H1 (cell line): ENCODE measurements around the gene MORN4. TPM values are rescaled to one million over a fixed set of nuclear protein-coding genes. Genes with fewer than 3 reads are reported as not detected.

ENCODE experiments used
- CBX5 ChIP-seq: fragments of 300-800, 300-1000 bp; sonication (generic); IDR thresholded peaks from 2 replicates; pipeline ENCODE4 v1.7.1; 2016; ENCODE audit warnings: antibody characterized with exemption, low read length, low read depth
- CHD1 ChIP-seq: IDR thresholded peaks from 2 replicates; pipeline ENCODE4 v1.6.1; 2012; ENCODE audit warnings: low read depth, low read length, improper control_type of control experiment
- CHD2 ChIP-seq: IDR thresholded peaks from 2 replicates; pipeline ENCODE4 v1.6.1; 2012; ENCODE audit warnings: low read length, improper control_type of control experiment
- EGR1 ChIP-seq: IDR thresholded peaks from 2 replicates; pipeline ENCODE4 v1.6.1; 2011; ENCODE audit warnings: low read depth, low read length, borderline replicate concordance
- FOSL1 ChIP-seq: IDR thresholded peaks from 2 replicates; pipeline ENCODE4 v1.6.1; 2011; ENCODE audit warnings: mild to moderate bottlenecking, low read depth, low read length, moderate library complexity; ENCODE audit not compliant: insufficient read depth
- GTF2F1 ChIP-seq: IDR thresholded peaks from 2 replicates; pipeline ENCODE4 v1.6.1; 2012; ENCODE audit warnings: low read depth, low read length, improper control_type of control experiment, borderline replicate concordance
- HDAC6 ChIP-seq: IDR thresholded peaks from one replicate; pipeline ENCODE4 v1.7.1; 2012; ENCODE audit warnings: low read depth, mild to moderate bottlenecking, inconsistent platforms, low read length, moderate library complexity
- MAFK ChIP-seq: IDR thresholded peaks from 2 replicates; pipeline ENCODE4 v1.6.1; 2012; ENCODE audit warnings: low read depth, mild to moderate bottlenecking, improper control_type of control experiment, low read length
- NANOG ChIP-seq: IDR thresholded peaks from 2 replicates; pipeline ENCODE4 v1.6.1; 2011; ENCODE audit warnings: low read length, low read depth, mild to moderate bottlenecking, inconsistent platforms; ENCODE audit not compliant: insufficient read depth, poor library complexity, severe bottlenecking
- PHF8 ChIP-seq: fragments of 200-600 bp; sonication (generic); conservative IDR thresholded peaks from 2 replicates; pipeline ENCODE4 v1.7.1; 2012; ENCODE audit warnings: low read depth, mild to moderate bottlenecking, inconsistent platforms, low read length, moderate library complexity
- POLR2AphosphoS5 ChIP-seq: IDR thresholded peaks from 2 replicates; pipeline ENCODE4 v1.6.1; 2011; ENCODE audit warnings: low read depth, low read length
- POU5F1 ChIP-seq: IDR thresholded peaks from 2 replicates; pipeline ENCODE4 v1.6.1; 2011; ENCODE audit warnings: low read depth, mild to moderate bottlenecking, low read length, moderate library complexity
- RNF2 ChIP-seq: fragments of 200-900, 300-1000 bp; sonication (generic); IDR thresholded peaks from 2 replicates; pipeline ENCODE4 v1.7.1; 2016; ENCODE audit warnings: borderline replicate concordance, low read depth, mild to moderate bottlenecking, antibody characterized with exemption, low read length; ENCODE audit not compliant: poor library complexity, severe bottlenecking; ENCODE audit errors: missing control alignments
- RXRA ChIP-seq: IDR thresholded peaks from 2 replicates; pipeline ENCODE4 v1.6.1; 2011; ENCODE audit warnings: low read depth, mild to moderate bottlenecking, low read length, moderate library complexity; ENCODE audit not compliant: insufficient read depth
- SIN3A ChIP-seq, 2 experiments: IDR thresholded peaks in 1 of 2; conservative IDR thresholded peaks in 1 of 2; 2 replicates each; pipeline ENCODE4 v1.6.1; 2011 to 2012; ENCODE audit warnings: low read length in 2 of 2, improper control_type of control experiment in 1 of 2, low read depth in 1 of 2, mild to moderate bottlenecking in 1 of 2
- SIRT6 ChIP-seq: IDR thresholded peaks from one replicate; pipeline ENCODE4 v1.7.1; 2012; ENCODE audit warnings: low read length, inconsistent platforms
- SIX5 ChIP-seq: IDR thresholded peaks from 2 replicates; pipeline ENCODE4 v1.6.1; 2011; ENCODE audit warnings: mild to moderate bottlenecking, low read depth, low read length
- SP2 ChIP-seq: IDR thresholded peaks from 2 replicates; pipeline ENCODE4 v1.6.1; 2012; ENCODE audit warnings: mild to moderate bottlenecking, low read length, inconsistent platforms
- USF2 ChIP-seq: IDR thresholded peaks from 2 replicates; pipeline ENCODE4 v1.6.1; 2011; ENCODE audit warnings: low read length, improper control_type of control experiment
- YY1 ChIP-seq: IDR thresholded peaks from 2 replicates; pipeline ENCODE4 v1.6.1; 2011; ENCODE audit warnings: low read depth, mild to moderate bottlenecking, low read length
- polyA plus RNA-seq, 7 experiments: library from polyadenylated mRNA; depleted of rRNA in 3 of 7; stranded (reverse) in 5 of 7; unstranded in 2 of 7; fragments of >200 nt in 5 of 7; fragments of 200-250 nt in 2 of 7; gene quantifications; 1 replicate in 5 of 7; 2 replicates in 1 of 7; 4 replicates in 1 of 7; pipeline versions ENCODE4 v1.2.1 to v1.2.3, GENCODE V29; 2011 to 2013; ENCODE audit warnings: missing spikeins in 2 of 7, mixed read lengths in 2 of 7
- total RNA-seq: library from RNA; stranded (reverse); fragmentation: NEBNext Ultra II Directional; extraction: Animal tissue kit (Norgen Biotek cat#: 25700); gene quantifications from 2 replicates; pipeline ENCODE4 v1.2.1, GENCODE V29; 2021
- TF ChIP-seq, protein P1 (sequence below): IDR thresholded peaks from 2 replicates; pipeline ENCODE4 v1.6.1; 2012; ENCODE audit warnings: low read length, inconsistent platforms

MORN4 gene
- total and polyA plus RNA-seq, 2 of the 8 experiments (the other 6 are each of a cell fraction or from before 2014, with no cell fraction given), result 13.6 to 22.0 TPM

- TF ChIP-seq, protein P1, sequence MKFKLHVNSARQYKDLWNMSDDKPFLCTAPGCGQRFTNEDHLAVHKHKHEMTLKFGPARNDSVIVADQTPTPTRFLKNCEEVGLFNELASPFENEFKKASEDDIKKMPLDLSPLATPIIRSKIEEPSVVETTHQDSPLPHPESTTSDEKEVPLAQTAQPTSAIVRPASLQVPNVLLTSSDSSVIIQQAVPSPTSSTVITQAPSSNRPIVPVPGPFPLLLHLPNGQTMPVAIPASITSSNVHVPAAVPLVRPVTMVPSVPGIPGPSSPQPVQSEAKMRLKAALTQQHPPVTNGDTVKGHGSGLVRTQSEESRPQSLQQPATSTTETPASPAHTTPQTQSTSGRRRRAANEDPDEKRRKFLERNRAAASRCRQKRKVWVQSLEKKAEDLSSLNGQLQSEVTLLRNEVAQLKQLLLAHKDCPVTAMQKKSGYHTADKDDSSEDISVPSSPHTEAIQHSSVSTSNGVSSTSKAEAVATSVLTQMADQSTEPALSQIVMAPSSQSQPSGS, result no peak
- TF ChIP-seq SIRT6 (no peak), FOSL1 (no peak), CHD2 (peak; percentile 90), NANOG (no peak), YY1 (peak; percentile 99), RNF2 (no peak), USF2 (no peak), PHF8 (peak; percentile 71; the same call in 1 of the 2 replicates), POU5F1 (no peak), HDAC6 (no peak), SIN3A (conservative IDR thresholded peaks at IDR 0.05 in 1 of 2, IDR thresholded peaks at IDR 0.05 in 1 of 2; ENCODE audit: low read depth in 1 of 2, low read length in 2 of 2) (peak; percentile 41 to 93; a peak in 2 of 4 replicates), SP2 (no peak), CHD1 (no peak), GTF2F1 (no peak), POLR2AphosphoS5 (peak; percentile 42; the same call in 1 of the 2 replicates), CBX5 (no peak), SIX5 (peak; percentile 43), RXRA (no peak), MAFK (no peak), EGR1 (no peak)
Measured at GRCh38 chr10:97632949-97633884, at the start of gene MORN4 (continued).
